Measurements from ENCODE around the gene PCSK9.

PCSK9 gene

GRCh38 chr1:55073187-55073916, 34.0 kb downstream of the PCSK9 start:
- H4K20me1 ChIP-seq (ENCODE audit: insufficient read depth, low read length): no peaks in the 10 kb centered on the region
- TF ChIP-seq EZH2phosphoT487 (IDR thresholded peaks at IDR 0.05; ENCODE audit: low read depth): no peak
- TF ChIP-seq CTCF (IDR thresholded peaks at IDR 0.05; ENCODE audit: low read depth, low read length): no peak
- H3K4me1 ChIP-seq (ENCODE audit: low read length): no peaks in the 10 kb centered on the region
- no peak overlapping the region for H2AFZ ChIP-seq (ENCODE audit: low read depth, low read length)
- no peaks in the 10 kb centered on the region for H3K79me2 ChIP-seq (ENCODE audit: low read length)
- H3K36me3 ChIP-seq (replicated peaks; ENCODE audit: low read depth, low read length): peaks cover 17% of the 10 kb centered on the region
- H3K27ac ChIP-seq (ENCODE audit: low read length): no peak overlapping the region
- H3K4me2 ChIP-seq (ENCODE audit: low read length): no peak overlapping the region
- H3K4me3 ChIP-seq (ENCODE audit: low read length): no peak overlapping the region
- no peaks in the 10 kb centered on the region for H3K9me3 ChIP-seq (ENCODE audit: insufficient read depth, low read length)
- H3K27me3 ChIP-seq (ENCODE audit: low read depth, low read length): no peaks in the 10 kb centered on the region
- no peak overlapping the region for H3K9ac ChIP-seq (ENCODE audit: low read length)

GRCh38 chr1:55074455-55074854, 35.1 kb downstream of the PCSK9 start:
- H3K79me2 ChIP-seq (ENCODE audit: low read length): no peaks in the 10 kb centered on the region
- no peak overlapping the region for H2AFZ ChIP-seq (ENCODE audit: low read depth, low read length)
- no peak overlapping the region for H3K4me3 ChIP-seq (ENCODE audit: low read length)
- H3K36me3 ChIP-seq (replicated peaks; ENCODE audit: low read depth, low read length): peaks cover 13% of the 10 kb centered on the region
- no peak overlapping the region for H3K27ac ChIP-seq (ENCODE audit: low read length)
- H3K4me2 ChIP-seq (ENCODE audit: low read length): no peak overlapping the region
- H4K20me1 ChIP-seq (ENCODE audit: insufficient read depth, low read length): no peaks in the 10 kb centered on the region
- H3K27me3 ChIP-seq (ENCODE audit: low read depth, low read length): no peaks in the 10 kb centered on the region
- H3K9ac ChIP-seq (ENCODE audit: low read length): no peak overlapping the region
- no peaks in the 10 kb centered on the region for H3K9me3 ChIP-seq (ENCODE audit: insufficient read depth, low read length)
- H3K4me1 ChIP-seq (ENCODE audit: low read length): no peaks in the 10 kb centered on the region
- TF ChIP-seq CTCF (IDR thresholded peaks at IDR 0.05; ENCODE audit: low read depth, low read length): no peak
- TF ChIP-seq EZH2phosphoT487 (IDR thresholded peaks at IDR 0.05; ENCODE audit: low read depth): no peak

GRCh38 chr1:55076356-55076755, 37.0 kb downstream of the PCSK9 start:
- Histone ChIP-seq H3K4me2 (ENCODE audit: low read length) (no peak overlapping the region), H3K27me3 (ENCODE audit: low read depth, low read length) (no peaks in the 10 kb centered on the region), H3K9me3 (ENCODE audit: insufficient read depth, low read length) (no peaks in the 10 kb centered on the region), H4K20me1 (ENCODE audit: insufficient read depth, low read length) (no peaks in the 10 kb centered on the region), H3K9ac (ENCODE audit: low read length) (no peak overlapping the region), H3K4me1 (ENCODE audit: low read length) (no peaks in the 10 kb centered on the region), H3K79me2 (ENCODE audit: low read length) (no peaks in the 10 kb centered on the region), H3K4me3 (ENCODE audit: low read length) (no peak overlapping the region), H3K27ac (ENCODE audit: low read length) (no peak overlapping the region), H3K36me3 (replicated peaks; ENCODE audit: low read depth, low read length) (peaks cover 13% of the 10 kb centered on the region), H2AFZ (ENCODE audit: low read depth, low read length) (no peak overlapping the region)
- TF ChIP-seq EZH2phosphoT487 (IDR thresholded peaks at IDR 0.05; ENCODE audit: low read depth) (no peak), CTCF (IDR thresholded peaks at IDR 0.05; ENCODE audit: low read depth, low read length) (no peak)

GRCh38 chr1:55078470-55078869, 39.1 kb downstream of the PCSK9 start:
- no peak overlapping the region for H3K9ac ChIP-seq (ENCODE audit: low read length)
- H2AFZ ChIP-seq (ENCODE audit: low read depth, low read length): no peak overlapping the region
- no peaks in the 10 kb centered on the region for H3K79me2 ChIP-seq (ENCODE audit: low read length)
- H3K4me3 ChIP-seq (ENCODE audit: low read length): no peak overlapping the region
- TF ChIP-seq EZH2phosphoT487 (IDR thresholded peaks at IDR 0.05; ENCODE audit: low read depth): no peak
- no peak for TF ChIP-seq CTCF (IDR thresholded peaks at IDR 0.05; ENCODE audit: low read depth, low read length)
- H3K4me2 ChIP-seq (ENCODE audit: low read length): no peak overlapping the region
- H3K27me3 ChIP-seq (ENCODE audit: low read depth, low read length): no peaks in the 10 kb centered on the region
- H3K27ac ChIP-seq (ENCODE audit: low read length): no peak overlapping the region
- no peaks in the 10 kb centered on the region for H3K4me1 ChIP-seq (ENCODE audit: low read length)
- no peaks in the 10 kb centered on the region for H3K9me3 ChIP-seq (ENCODE audit: insufficient read depth, low read length)
- H3K36me3 ChIP-seq (replicated peaks; ENCODE audit: low read depth, low read length): peaks cover 16% of the 10 kb centered on the region
- no peaks in the 10 kb centered on the region for H4K20me1 ChIP-seq (ENCODE audit: insufficient read depth, low read length)

Measured in OCI-LY3 (cell line).